K562 (cell line): Measurements from ENCODE around the gene GRPEL2. TPM values are rescaled to one million over a fixed set of nuclear protein-coding genes. Genes with fewer than 3 reads are reported as not detected.
A peak's percentile ranks its signal among the peaks of the same experiment; 100 is the strongest.

Experiments used
- CHD2 ChIP-seq: IDR thresholded peaks from 2 replicates; pipeline ENCODE4 v1.6.1; 2011; ENCODE audit warnings: low read depth, low read length
- CTCF ChIP-seq, 3 experiments: IDR thresholded peaks in 2 of 3; conservative IDR thresholded peaks in 1 of 3; 2 replicates each; pipeline ENCODE4 v1.5.1; 2011 to 2012; ENCODE audit warnings: low read length in 3 of 3, mild to moderate bottlenecking in 3 of 3, control low read depth in 2 of 3, improper control_type of control experiment in 1 of 3, inconsistent platforms in 1 of 3, low read depth in 1 of 3, mixed read lengths in 1 of 3, moderate library complexity in 1 of 3; ENCODE audit not compliant: insufficient read depth in 2 of 3
- DEAF1 ChIP-seq: fragments of 450-650 bp; formaldehyde crosslinking; IDR thresholded peaks from 2 replicates; pipeline ENCODE4 v1.4.0; 2020; ENCODE audit warnings: mild to moderate bottlenecking, moderate library complexity
- GABPA ChIP-seq: fragments of 200-800 bp; sonication (Bioruptor generic); conservative IDR thresholded peaks from 2 replicates; pipeline ENCODE4 v1.6.1; 2016; ENCODE audit warnings: low read depth, missing genetic modification characterization, missing compliant biosample characterization
- ILK ChIP-seq: fragments of 450-650 bp; IDR thresholded peaks from 2 replicates; pipeline ENCODE4 v1.6.1; 2016; ENCODE audit warnings: missing genetic modification characterization, low read depth, mild to moderate bottlenecking, missing compliant biosample characterization, moderate library complexity, borderline replicate concordance
- IRF1 ChIP-seq: sonication (generic); formaldehyde crosslinking; IDR thresholded peaks from 2 replicates; pipeline ENCODE4 v1.8.0; 2022; ENCODE audit warnings: missing genetic modification reagents, mild to moderate bottlenecking, borderline replicate concordance
- JUND ChIP-seq, 2 experiments: IDR thresholded peaks; 2 replicates in 1 of 2; 3 replicates in 1 of 2; pipeline ENCODE4 v1.6.1; 2011; ENCODE audit warnings: borderline replicate concordance in 2 of 2, low read depth in 2 of 2, low read length in 2 of 2, improper control_type of control experiment in 1 of 2, missing biosample characterization in 1 of 2, missing genetic modification characterization in 1 of 2, missing genetic modification reagents in 1 of 2
- MAZ ChIP-seq, 2 experiments: fragments of 450-650 bp in 1 of 2; sonication (generic) in 1 of 2; formaldehyde crosslinking; IDR thresholded peaks in 1 of 2; conservative IDR thresholded peaks in 1 of 2; 2 replicates each; pipeline versions ENCODE4 v1.4.0 to v1.5.0; 2020; ENCODE audit warnings: mild to moderate bottlenecking in 1 of 2, missing genetic modification reagents in 1 of 2
- MEIS2 ChIP-seq: fragments of 450-650 bp; IDR thresholded peaks from 2 replicates; pipeline ENCODE4 v1.6.1; 2014; ENCODE audit warnings: mild to moderate bottlenecking; ENCODE audit not compliant: partially characterized antibody
- POLR2AphosphoS5 ChIP-seq: IDR thresholded peaks from 2 replicates; pipeline ENCODE4 v1.6.1; 2011; ENCODE audit warnings: mild to moderate bottlenecking, low read depth, low read length, moderate library complexity; ENCODE audit not compliant: control insufficient read depth, insufficient read depth
- RAD21 ChIP-seq, 2 experiments: fragments of 250-450 bp in 1 of 2; fragments of 450-650 bp in 1 of 2; sonication (Bioruptor Pico) in 1 of 2; formaldehyde crosslinking in 1 of 2; IDR thresholded peaks in 1 of 2; conservative IDR thresholded peaks in 1 of 2; 2 replicates each; pipeline versions ENCODE4 v1.4.0 to v1.8.0; 2020 to 2022; ENCODE audit warnings: mild to moderate bottlenecking in 2 of 2, moderate library complexity in 1 of 2
- RUNX1 ChIP-seq: sonication (generic); IDR thresholded peaks from 2 replicates; pipeline ENCODE4 v1.6.1; 2016; ENCODE audit warnings: antibody characterized with exemption, low read depth
- ZMIZ1 ChIP-seq, 2 experiments: fragments of 150-350 bp in 1 of 2; IDR thresholded peaks; 2 replicates each; pipeline ENCODE4 v1.6.1; 2012 to 2016; ENCODE audit warnings: low read depth in 2 of 2, low read length in 2 of 2, mild to moderate bottlenecking in 1 of 2, moderate library complexity in 1 of 2
- ZNF384 ChIP-seq: IDR thresholded peaks from 2 replicates; pipeline ENCODE4 v1.6.1; 2012; ENCODE audit warnings: low read depth, low read length, improper control_type of control experiment
- polyA plus RNA-seq, 8 experiments: library from polyadenylated mRNA; depleted of rRNA in 4 of 8; stranded (reverse) in 5 of 8; unstranded in 3 of 8; fragments of >200 nt; fragmentation: Nextera tagmentation in 2 of 8; fragmentation: Illumina TruSeq in 1 of 8; extraction: Ambion mirVana in 2 of 8; extraction: Trizol in 1 of 8; gene quantifications; 2 replicates each; pipeline versions ENCODE4 v1.2.1 to v1.2.3, GENCODE V29; 2011 to 2014; ENCODE audit warnings: inconsistent platforms in 1 of 8, missing spikeins in 1 of 8
- total RNA-seq, 7 experiments: library from RNA; depleted of rRNA in 6 of 7; stranded (reverse); fragments of >200 nt in 6 of 7; fragmentation: Illumina TruSeq in 2 of 7; extraction: Trizol in 2 of 7; gene quantifications; 2 replicates each; pipeline versions ENCODE4 v1.2.1 to v1.2.3, GENCODE V29; 2011 to 2021; ENCODE audit warnings: low replicate concordance in 1 of 7

GRPEL2 gene
- total and polyA plus RNA-seq, 9 of the 15 experiments (the other 6 are each of a cell fraction or from before 2014, with no cell fraction given): 11.2 to 40.5 (median 25.8) TPM

- TF ChIP-seq ZMIZ1 (IDR thresholded peaks at IDR 0.05; ENCODE audit: low read depth in 2 of 2, low read length in 2 of 2): 0 out of 4 replicates have a peak, but pooled peaks of 1 of the 2 experiments have one; percentile 25
- TF ChIP-seq ZNF384: no peak
- TF ChIP-seq ILK (tag): no peak
- peak; percentile 62 to 85 for TF ChIP-seq RAD21 (CRISPR knock-in tag; conservative IDR thresholded peaks at IDR 0.05 in 1 of 2, IDR thresholded peaks at IDR 0.05 in 1 of 2)
- peak; percentile 59 for TF ChIP-seq DEAF1 (CRISPR knock-in tag)
- peak; percentile 96 to 97 (median 96) for TF ChIP-seq CTCF (IDR thresholded peaks at IDR 0.05 in 2 of 3, conservative IDR thresholded peaks at IDR 0.05 in 1 of 3; ENCODE audit: insufficient read depth in 2 of 3, low read depth in 1 of 3, low read length in 3 of 3)
- peak; percentile 83 for TF ChIP-seq MEIS2
- TF ChIP-seq GABPA (tag): no peak
- no peak; the same call in 1 of the 2 replicates for TF ChIP-seq RUNX1
- TF ChIP-seq MAZ (CRISPR knock-in tag; conservative IDR thresholded peaks at IDR 0.05 in 1 of 2, IDR thresholded peaks at IDR 0.05 in 1 of 2): peak in 1 of 2 experiments; percentile 58; a peak in 1 of 4 replicates
- 0 out of 2 replicates have a peak, but pooled peaks have one; percentile 18 for TF ChIP-seq CHD2
- TF ChIP-seq JUND (IDR thresholded peaks at IDR 0.05; ENCODE audit: borderline replicate concordance, low read depth, low read length): peak; percentile 57; the same call in 1 of the 2 replicates
- TF ChIP-seq JUND (tag; IDR thresholded peaks at IDR 0.05; ENCODE audit: borderline replicate concordance, low read depth, low read length): peak; percentile 27; the same call in 1 of the 3 replicates
- no peak for TF ChIP-seq IRF1 (CRISPR knock-in tag)
- no peak for TF ChIP-seq POLR2AphosphoS5
Observed at GRCh38 chr5:149367249-149367971, 22.1 kb downstream of the GRPEL2 start (continued).
